Measurements from ENCODE around the gene CELF5. TPM values are rescaled to one million over a fixed set of nuclear protein-coding genes. Genes with fewer than 3 reads are reported as not detected.

CELF5 gene
- total and polyA plus RNA-seq, 10 donors = 0.05 to 0.19 (median 0.10) TPM; not detected in 7

GRCh38 chr19:3315676-3315973, 91.2 kb downstream of the CELF5 start:
- intact Hi-C loops (cut with DNase I; ENCODE audit: low total_unique reads) = no loop called here
- Histone ChIP-seq H3K4me3 (no peak overlapping the region), H3K27ac (no peak overlapping the region), H3K27me3 (replicated peaks in 1 of 7) (peaks cover 2 to 84% (median 51%) of the 10 kb centered on the region in 7 donors), H3K9me3 (no peaks in the 10 kb centered on the region), H3K36me3 (no peaks in the 10 kb centered on the region), H3K4me1 (no peaks in the 10 kb centered on the region)
- no peak for DNase-seq
- WGBS, 5 donors = 78 to 100% (median 83%) methylated on average over 1 to 7 of the region's 7 CpGs
- TF ChIP-seq POLR2A (IDR thresholded peaks at IDR 0.05) (no peak), CTCF (IDR thresholded peaks at IDR 0.05 in 8 of 11, conservative IDR thresholded peaks at IDR 0.05 in 3 of 11) (no peak), POLR2AphosphoS5 (IDR thresholded peaks at IDR 0.05) (no peak)

GRCh38 chr19:3316132-3316648, 91.7 kb downstream of the CELF5 start:
- no peaks in the 10 kb centered on the region for H3K36me3 ChIP-seq
- TF ChIP-seq CTCF (IDR thresholded peaks at IDR 0.05 in 8 of 11, conservative IDR thresholded peaks at IDR 0.05 in 3 of 11) = no peak
- no peak for TF ChIP-seq POLR2AphosphoS5 (IDR thresholded peaks at IDR 0.05)
- peaks cover 2 to 89% (median 55%) of the 10 kb centered on the region in 7 donors for H3K27me3 ChIP-seq (replicated peaks in 1 of 7)
- H3K4me1 ChIP-seq = no peaks in the 10 kb centered on the region
- no peak for DNase-seq
- intact Hi-C loops (cut with DNase I; ENCODE audit: low total_unique reads) = no loop called here
- no peak overlapping the region for H3K4me3 ChIP-seq
- no peaks in the 10 kb centered on the region for H3K9me3 ChIP-seq
- WGBS, 5 donors = 74 to 81% (median 78%) methylated on average over 11 of the region's 11 CpGs
- H3K27ac ChIP-seq = no peak overlapping the region

- Histone ChIP-seq H3K4me3 (no peak overlapping the region), H3K27ac (no peak overlapping the region), H3K4me1 (no peaks in the 10 kb centered on the region), H3K27me3 (replicated peaks in 1 of 7) (peaks cover 2 to 89% (median 51%) of the 10 kb centered on the region in 7 donors), H3K36me3 (no peaks in the 10 kb centered on the region), H3K9me3 (no peaks in the 10 kb centered on the region)
- no peak for DNase-seq
- 85 to 91% (median 88%) methylated on average over 5 of the region's 5 CpGs for WGBS, 5 donors
- intact Hi-C loops (cut with DNase I; ENCODE audit: low total_unique reads) = no loop called here
- TF ChIP-seq CTCF (IDR thresholded peaks at IDR 0.05 in 8 of 11, conservative IDR thresholded peaks at IDR 0.05 in 3 of 11) = no peak
- no peak for TF ChIP-seq POLR2A (IDR thresholded peaks at IDR 0.05)
- no peak for TF ChIP-seq POLR2AphosphoS5 (IDR thresholded peaks at IDR 0.05)
Observed at GRCh38 chr19:3316659-3317207, 92.3 kb downstream of the CELF5 start.

GRCh38 chr19:3319643-3320353, 95.3 kb downstream of the CELF5 start:
- Histone ChIP-seq H3K27me3 (replicated peaks in 1 of 7) (peaks cover 0 to 61% (median 27%) of the 10 kb centered on the region in 7 donors), H3K27ac (no peak overlapping the region), H3K4me3 (no peak overlapping the region), H3K9me3 (no peaks in the 10 kb centered on the region), H3K4me1 (no peaks in the 10 kb centered on the region), H3K36me3 (no peaks in the 10 kb centered on the region)
- intact Hi-C loops (cut with DNase I; ENCODE audit: low total_unique reads) = no loop called here
- no peak for DNase-seq
- 54 to 71% (median 58%) methylated on average over 16 to 18 of the region's 18 CpGs for WGBS, 5 donors
- TF ChIP-seq CTCF (IDR thresholded peaks at IDR 0.05 in 8 of 11, conservative IDR thresholded peaks at IDR 0.05 in 3 of 11) (no peak), POLR2AphosphoS5 (IDR thresholded peaks at IDR 0.05) (no peak), POLR2A (IDR thresholded peaks at IDR 0.05) (no peak)
